Lower lobe of right lung (tissue), 2 donors: ENCODE data around the gene CALY. TPM values are rescaled to one million over a fixed set of nuclear protein-coding genes. Genes with fewer than 3 reads are reported as not detected.

ENCODE experiments used
- ATAC-seq, 2 donors: fragments of 200-7000 bp; cut with Tn5 transposase; one replicate each; pipeline ENCODE4 v1.9.1; 2020 to 2022; ENCODE audit warnings: mild to moderate bottlenecking in 2 of 2, moderate library complexity in 2 of 2
- DNase-seq: peaks from one replicate; pipeline ENCODE4 v3.0.0-alpha.2; 2020
- H3K27ac ChIP-seq: fragments of 200-600 bp; one replicate; pipeline ENCODE4 v1.8.0; 2022
- H3K27me3 ChIP-seq: fragments of 200-600 bp; one replicate; pipeline ENCODE4 v1.8.0; 2022; ENCODE audit warnings: low read depth
- H3K36me3 ChIP-seq: fragments of 200-600 bp; one replicate; pipeline ENCODE4 v1.8.0; 2022; ENCODE audit warnings: mild to moderate bottlenecking
- H3K4me1 ChIP-seq: fragments of 200-600 bp; one replicate; pipeline ENCODE4 v1.8.0; 2022
- H3K4me3 ChIP-seq: fragments of 200-600 bp; one replicate; pipeline ENCODE4 v1.8.0; 2022; ENCODE audit warnings: mild to moderate bottlenecking
- H3K9me3 ChIP-seq: fragments of 200-600 bp; one replicate; pipeline ENCODE4 v1.8.0; 2022
- CTCF ChIP-seq: fragments of 200-600 bp; IDR thresholded peaks from one replicate; pipeline ENCODE4 v1.8.0; 2022; ENCODE audit warnings: antibody characterized with exemption, mild to moderate bottlenecking
- intact Hi-C: fragments of 100-400 bp; cut with DNase I; formaldehyde crosslinking; loops from one replicate; pipeline ENCODE4 v1.11.0; 2022
- total RNA-seq: library from RNA; stranded (reverse); fragmentation: NEBNext Ultra II Directional; extraction: Animal tissue kit (Norgen Biotek cat#: 25700); gene quantifications from one replicate; pipeline ENCODE4 v1.2.1, GENCODE V29; 2021
- donor health status: DM: no; HTN: yes; CAD: no; lungs with severe emphysema.

The CALY gene
- total RNA-seq, 1 donor from 2014 or later, result not detected

- Histone ChIP-seq H3K27me3 (peaks cover 53% of the 10 kb centered on the region), H3K36me3 (no peaks in the 10 kb centered on the region), H3K27ac (no peak overlapping the region), H3K4me3 (peak overlapping the region; percentile 45), H3K4me1 (peaks cover 22% of the 10 kb centered on the region), H3K9me3 (no peaks in the 10 kb centered on the region)
- TF ChIP-seq CTCF, result no peak
- intact Hi-C loops, result no loop called here
- ATAC-seq (peak; percentile 34), DNase-seq (peak; percentile 58)
These were observed 1.2 kb downstream of the CALY start for GRCh38 chr10:133335246-133336117.

- peaks cover 52% of the 10 kb centered on the region for H3K27me3 ChIP-seq
These were observed 2.0 kb downstream of the CALY start for GRCh38 chr10:133334503-133335245.

GRCh38 chr10:133332936-133333699 lies 3.6 kb downstream of the CALY start:
- intact Hi-C loops, result no loop called here
- ATAC-seq (no peak), DNase-seq (no peak)

More at GRCh38 chr10:133334503-133335245, 2.0 kb downstream of the CALY start:
- Histone ChIP-seq H3K4me1 (peaks cover 26% of the 10 kb centered on the region), H3K9me3 (no peaks in the 10 kb centered on the region), H3K27ac (no peak overlapping the region), H3K36me3 (no peaks in the 10 kb centered on the region), H3K4me3 (peak overlapping the region; percentile 45)
- no peak for TF ChIP-seq CTCF
- peak; percentile 51 for DNase-seq
- ATAC-seq, result peak; percentile 2 to 20
- intact Hi-C loops, result no loop called here

GRCh38 chr10:133329491-133330202 lies 7.0 kb downstream of the CALY start:
- ATAC-seq (peak; percentile 91), DNase-seq (peak; percentile 89)
- no peaks in the 10 kb centered on the region for H3K9me3 ChIP-seq
- H3K27me3 ChIP-seq, result peaks cover 78% of the 10 kb centered on the region
- peak overlapping the region; percentile 36 for H3K4me3 ChIP-seq
- H3K36me3 ChIP-seq, result no peaks in the 10 kb centered on the region
- intact Hi-C loops, result no loop called here
- H3K27ac ChIP-seq, result no peak overlapping the region
- H3K4me1 ChIP-seq, result peaks cover 25% of the 10 kb centered on the region
- peak; percentile 98 for TF ChIP-seq CTCF

More at GRCh38 chr10:133332936-133333699, 3.6 kb downstream of the CALY start:
- H3K9me3 ChIP-seq, result no peaks in the 10 kb centered on the region
- H3K27me3 ChIP-seq, result peaks cover 68% of the 10 kb centered on the region
- no peaks in the 10 kb centered on the region for H3K36me3 ChIP-seq
- H3K4me3 ChIP-seq, result no peak overlapping the region
- H3K4me1 ChIP-seq, result peaks cover 29% of the 10 kb centered on the region
- TF ChIP-seq CTCF, result no peak
- H3K27ac ChIP-seq, result no peak overlapping the region
